ENCODE data around the gene CALML4. TPM values are rescaled to one million over a fixed set of nuclear protein-coding genes. Genes with fewer than 3 reads are reported as not detected.
"Not testable (repeated sequence)": the region's sequence is repeated elsewhere in the genome, so short reads cannot be mapped to it uniquely, and the experiment has no call there.

Gene CALML4
- polyA plus RNA-seq, 3 donors, result 26.8 to 36.5 (median 35.2) TPM

- DNase-seq (ENCODE audit: low read depth in 3 of 3, low spot score in 2 of 3), result no peak
Measured at GRCh38 chr15:68209272-68209671, 4.1 kb upstream of the CALML4 start.

DNA sequence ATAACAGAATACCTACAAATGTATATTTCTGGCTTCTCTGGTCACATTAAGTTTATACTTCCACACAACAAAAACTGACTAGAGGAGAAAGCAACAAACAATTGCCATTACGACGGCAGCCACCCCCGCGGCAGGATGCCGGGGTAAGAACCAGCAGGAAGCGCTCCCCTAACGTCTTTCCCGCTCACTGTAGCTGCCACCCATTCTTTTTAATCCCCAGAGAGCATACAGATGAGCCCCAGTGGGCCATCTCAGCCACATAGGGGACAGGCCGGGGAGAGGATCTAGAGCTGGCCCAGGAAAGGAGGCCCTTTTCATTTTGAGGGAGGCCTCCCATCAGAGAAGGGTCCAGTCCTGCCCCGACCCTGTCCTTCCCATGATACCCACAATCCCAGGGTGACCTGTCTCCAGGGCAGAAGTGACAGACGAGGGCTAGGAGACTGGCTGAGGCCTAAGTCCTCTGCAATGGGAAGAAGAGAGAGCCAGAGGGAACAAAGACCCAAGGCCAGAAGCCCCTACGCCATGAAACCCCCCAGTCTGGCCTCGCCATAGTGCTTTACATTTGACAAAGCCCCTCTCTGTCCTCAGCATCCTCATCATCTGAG is 3.6 kb upstream of the CALML4 start:
- DNase-seq (ENCODE audit: low read depth in 3 of 3, low spot score in 2 of 3), result no peak

DNA sequence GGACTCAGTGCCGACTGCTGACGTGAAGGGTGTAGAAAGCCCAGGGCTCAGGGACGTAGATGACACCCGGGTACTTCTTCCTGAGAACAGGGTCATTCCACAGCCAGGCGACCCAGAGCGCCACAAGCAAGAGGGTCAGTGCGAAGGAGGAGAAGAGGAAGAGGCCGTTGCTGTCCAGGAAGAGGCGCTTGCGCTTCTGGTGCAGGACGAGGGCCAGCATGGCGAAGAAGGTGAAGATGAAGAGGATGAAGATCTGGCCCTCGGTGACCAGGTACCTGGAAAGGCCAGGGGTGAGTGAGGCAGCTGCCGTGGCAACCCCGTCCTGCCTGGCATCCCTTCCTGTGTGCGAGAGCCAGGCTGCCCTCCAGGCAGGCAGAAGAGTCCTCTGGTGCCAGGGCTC is 3.0 kb upstream of the CALML4 start:
- DNase-seq (ENCODE audit: low read depth in 3 of 3, low spot score in 2 of 3), result no peak

DNA sequence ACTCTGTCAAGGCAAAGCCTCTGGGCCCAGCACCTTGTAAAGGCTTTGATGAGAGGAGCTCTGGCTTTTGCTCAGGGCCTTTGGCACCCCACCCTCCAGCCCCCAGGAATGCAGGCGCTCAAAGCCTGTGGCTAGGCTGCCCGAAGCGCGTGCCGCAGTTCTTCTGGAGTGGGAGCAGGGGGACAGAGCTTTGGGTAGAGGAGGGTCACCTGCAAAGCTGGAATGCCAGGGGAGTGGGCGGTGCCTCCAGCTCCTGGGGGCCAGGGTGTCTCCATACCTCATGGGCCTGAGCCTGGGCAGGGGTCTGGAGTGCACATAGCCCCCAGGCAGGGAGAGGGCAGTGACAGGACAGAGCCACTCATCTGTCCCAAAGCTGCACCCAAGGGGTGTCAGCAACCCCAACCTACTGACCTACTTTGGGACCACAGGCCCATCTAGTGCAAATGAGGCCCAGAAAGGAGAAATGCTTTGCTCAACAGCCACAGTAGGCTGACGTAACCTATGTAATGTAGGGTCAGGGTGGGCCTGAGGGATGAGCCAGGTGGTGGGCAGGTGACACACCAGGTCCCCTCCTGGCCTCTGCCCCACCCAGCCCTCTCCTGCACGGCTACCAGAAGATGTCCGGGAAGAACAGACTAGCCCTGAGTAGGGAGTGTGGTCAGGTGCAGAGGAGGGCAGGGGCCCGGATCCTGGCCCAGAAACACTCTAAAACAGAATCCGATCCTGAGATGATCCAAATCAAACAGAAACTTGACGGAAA is 2.2 kb upstream of the CALML4 start:
- DNase-seq (ENCODE audit: low read depth in 3 of 3, low spot score in 2 of 3), result no peak

GRCh38 chr15:68206711-68207151 is 1.6 kb upstream of the CALML4 start:
- no peak for DNase-seq (ENCODE audit: low read depth in 3 of 3, low spot score in 2 of 3)

DNA sequence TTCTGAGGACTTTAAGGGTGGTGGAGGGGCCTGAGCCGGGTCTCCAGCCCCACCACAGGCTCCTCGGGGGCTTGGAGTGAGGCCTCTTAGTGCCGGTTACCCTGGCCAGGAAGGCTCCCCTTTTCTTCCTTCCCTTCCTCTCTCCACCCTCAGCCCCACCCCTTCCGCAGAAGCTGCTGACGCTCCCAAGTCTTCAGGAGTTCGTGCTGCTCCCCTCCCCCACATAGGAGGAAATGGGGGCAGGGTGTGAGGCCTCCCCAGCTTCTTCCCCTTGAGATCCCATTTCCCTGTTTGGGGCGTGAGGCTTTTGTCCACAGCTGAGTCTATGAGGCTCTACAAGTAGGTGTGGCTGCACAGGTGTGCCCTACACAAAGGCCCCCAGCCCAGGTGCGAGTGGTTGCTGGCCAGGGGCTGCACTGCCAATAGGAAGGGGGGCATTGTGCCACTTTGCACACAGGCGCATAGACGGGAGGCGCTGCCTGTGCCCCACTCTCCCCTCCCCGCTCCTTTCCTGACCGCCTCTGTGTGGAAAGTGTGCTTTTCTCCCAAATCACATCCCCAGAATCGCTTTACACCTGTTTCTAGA is 915 bp upstream of the CALML4 start:
- DNase-seq (ENCODE audit: low read depth in 3 of 3, low spot score in 2 of 3), result no peak

DNA sequence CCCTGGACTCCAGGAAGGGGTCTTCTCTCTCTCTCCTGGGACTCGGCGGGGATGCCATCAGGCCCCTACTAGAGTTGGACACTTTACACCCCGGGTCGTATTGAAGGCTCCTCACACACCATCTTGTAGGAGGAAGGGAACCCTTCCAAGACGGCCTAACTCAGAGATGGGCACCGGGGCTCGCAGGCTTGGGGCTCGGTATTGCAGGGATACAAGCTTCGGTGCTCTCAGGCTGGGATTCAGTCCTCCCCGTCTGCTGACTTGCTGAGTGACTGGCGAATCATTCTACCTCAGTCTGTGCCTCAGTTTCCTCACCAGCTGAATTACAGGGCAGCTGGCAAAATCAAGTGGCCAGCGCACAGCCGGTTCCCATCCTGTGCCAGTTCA is 419 bp upstream of the CALML4 start:
- DNase-seq (ENCODE audit: low read depth in 3 of 3, low spot score in 2 of 3), result no peak

DNA sequence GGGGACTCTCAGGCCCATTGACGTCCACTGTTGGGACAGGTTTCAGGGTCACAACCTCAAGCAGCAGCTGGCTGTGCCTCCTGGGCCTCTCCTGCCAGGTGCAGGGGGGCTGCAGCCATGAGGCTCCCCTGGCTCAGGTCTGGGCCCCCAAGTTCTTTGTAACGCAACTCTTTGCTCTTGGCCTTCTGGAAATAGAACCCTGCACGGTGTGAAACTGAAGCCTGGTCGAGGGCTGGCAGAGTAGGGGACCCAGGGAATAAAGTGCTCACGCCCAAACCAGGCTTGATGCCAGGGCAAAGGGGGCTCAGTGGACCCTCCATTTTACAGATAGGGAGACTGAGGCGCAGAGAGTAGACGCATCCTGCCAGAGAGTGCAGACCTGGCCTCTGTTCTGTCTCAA is 771 bp downstream of the CALML4 start:
- DNase-seq (ENCODE audit: low read depth in 3 of 3, low spot score in 2 of 3), result no peak

DNA sequence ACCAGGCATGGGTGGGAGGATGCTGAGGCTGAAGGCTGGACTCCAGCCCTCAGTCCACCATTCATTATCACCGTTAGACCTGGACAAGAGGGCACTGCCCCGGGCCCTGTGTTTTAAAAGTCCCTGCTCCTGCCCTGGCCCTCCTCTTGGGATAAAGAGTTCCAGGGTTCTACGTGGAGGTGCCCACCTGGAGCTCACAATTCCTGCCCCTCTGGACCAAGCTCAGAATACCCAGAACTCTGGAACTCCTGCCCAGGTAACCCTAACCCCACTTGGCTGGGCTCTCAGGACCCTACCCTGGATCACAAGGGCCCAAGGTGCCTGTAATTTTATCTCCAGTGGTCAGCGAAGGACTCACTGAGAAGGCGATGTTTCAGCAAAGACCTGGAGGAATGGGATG is 1.2 kb downstream of the CALML4 start:
- no peak for DNase-seq (ENCODE audit: low read depth in 3 of 3, low spot score in 2 of 3)

DNA sequence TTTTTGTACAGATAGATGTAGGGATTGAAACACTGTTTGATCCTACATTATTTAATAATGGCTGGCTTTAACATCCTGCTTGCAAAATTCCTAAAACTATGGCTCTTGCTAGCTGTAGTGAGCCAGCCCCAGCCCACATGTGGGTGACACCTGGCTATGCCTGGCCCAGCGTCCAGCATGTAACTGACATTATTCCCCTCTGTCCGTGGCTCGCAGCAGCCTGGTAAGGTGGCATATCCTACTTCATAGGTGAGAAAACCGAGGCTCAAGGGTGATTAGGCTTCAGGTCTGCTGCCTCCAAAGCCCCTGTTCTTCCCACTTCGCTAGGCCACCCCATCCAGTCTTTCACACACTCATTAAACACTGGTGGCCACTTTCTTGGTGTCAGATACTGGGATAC is 1.6 kb downstream of the CALML4 start:
- DNase-seq (ENCODE audit: low read depth in 3 of 3, low spot score in 2 of 3), result no peak

DNA sequence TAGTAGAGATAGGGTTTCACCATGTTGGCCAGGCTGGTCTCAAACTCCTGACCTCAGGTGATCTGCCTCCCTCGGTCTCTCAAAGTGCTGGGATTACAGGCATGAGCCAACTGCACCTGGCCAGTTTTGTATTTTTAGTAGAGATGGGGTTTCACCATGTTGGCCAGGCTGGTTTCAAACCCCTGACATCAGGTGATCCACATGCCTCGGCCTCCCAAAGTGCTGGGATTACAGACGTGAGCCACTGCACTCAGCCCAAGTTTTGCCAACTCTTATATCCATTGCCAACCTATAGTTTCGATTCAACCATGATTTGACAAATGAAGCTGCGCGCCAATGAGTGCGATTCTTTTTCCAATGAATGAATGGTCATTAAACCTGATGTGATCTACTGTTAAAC is 2.1 kb downstream of the CALML4 start:
- DNase-seq (ENCODE audit: low read depth in 3 of 3, low spot score in 2 of 3), result not testable (repeated sequence)

- no peak for DNase-seq (ENCODE audit: low read depth in 3 of 3, low spot score in 2 of 3)
Measured at GRCh38 chr15:68201879-68202261, 3.3 kb downstream of the CALML4 start.

- no peak for DNase-seq (ENCODE audit: low read depth in 3 of 3, low spot score in 2 of 3)
Measured at GRCh38 chr15:68201153-68201878, 3.8 kb downstream of the CALML4 start.

DNA sequence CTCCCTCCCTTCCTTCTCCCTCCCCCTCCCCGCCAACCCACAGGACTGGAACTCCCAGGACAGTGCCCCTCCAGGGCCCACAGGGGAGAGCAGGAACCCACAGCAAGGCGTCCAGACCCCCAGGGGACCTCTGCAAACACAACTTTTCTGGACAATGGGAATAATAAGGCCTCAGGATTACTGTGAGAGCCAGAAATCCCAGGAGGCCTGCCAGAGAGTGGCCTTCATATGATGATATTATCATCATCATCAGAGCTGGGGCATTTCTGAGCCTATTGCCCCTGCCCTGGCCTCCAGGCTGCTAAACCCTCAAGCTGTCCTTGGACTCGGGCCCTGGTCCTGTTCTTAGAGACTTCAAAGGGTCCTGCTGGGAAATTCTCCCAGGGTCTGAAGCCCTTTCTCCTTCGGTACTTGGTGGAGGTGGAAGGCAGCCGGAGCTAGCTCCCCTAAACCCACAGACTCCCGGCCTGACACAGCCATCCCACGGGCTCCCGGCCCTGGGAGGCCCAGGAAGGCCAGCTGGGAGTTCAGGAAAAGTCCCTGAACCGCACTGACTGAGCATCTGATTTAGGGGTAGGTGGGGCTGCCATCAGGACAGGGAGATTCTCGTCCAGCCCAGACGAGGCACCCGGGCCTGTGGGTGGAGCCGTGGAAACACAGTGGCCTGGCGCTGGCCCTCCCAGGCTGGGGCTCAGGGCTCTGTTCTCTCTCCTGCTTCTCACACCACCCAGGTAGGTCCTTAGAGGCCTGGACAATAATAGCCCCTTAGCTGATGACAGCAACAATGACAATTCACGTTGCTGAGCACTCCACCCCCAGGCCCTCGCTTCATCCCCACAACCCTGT is 4.9 kb downstream of the CALML4 start:
- DNase-seq (ENCODE audit: low read depth in 3 of 3, low spot score in 2 of 3), result no peak

DNA sequence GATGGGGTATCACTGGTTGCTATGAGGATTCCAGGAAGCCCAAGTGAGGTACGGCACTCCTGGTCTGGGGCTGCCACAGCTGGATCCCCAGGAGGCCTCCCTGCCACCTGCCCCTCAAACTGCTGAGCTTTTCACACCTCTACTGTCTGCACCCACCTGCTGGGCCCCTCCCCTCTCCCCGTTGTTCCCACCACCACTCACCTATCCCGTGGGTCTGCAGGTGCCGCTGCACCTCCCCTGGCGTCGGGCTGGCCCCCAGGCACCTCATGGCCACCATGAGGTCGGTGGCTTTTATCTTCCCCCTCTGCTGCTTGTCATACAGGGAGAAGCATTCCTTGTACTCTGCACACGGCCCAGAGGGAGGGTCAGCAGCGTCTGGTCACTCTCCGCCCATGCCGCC is 5.8 kb downstream of the CALML4 start:
- DNase-seq (ENCODE audit: low read depth in 3 of 3, low spot score in 2 of 3), result no peak

- no peak for DNase-seq (ENCODE audit: low read depth in 3 of 3, low spot score in 2 of 3)
Measured at GRCh38 chr15:68197661-68198437, 7.3 kb downstream of the CALML4 start.

- no peak for DNase-seq (ENCODE audit: low read depth in 3 of 3, low spot score in 2 of 3)
Measured at GRCh38 chr15:68197170-68197492, 8.0 kb downstream of the CALML4 start.

DNA sequence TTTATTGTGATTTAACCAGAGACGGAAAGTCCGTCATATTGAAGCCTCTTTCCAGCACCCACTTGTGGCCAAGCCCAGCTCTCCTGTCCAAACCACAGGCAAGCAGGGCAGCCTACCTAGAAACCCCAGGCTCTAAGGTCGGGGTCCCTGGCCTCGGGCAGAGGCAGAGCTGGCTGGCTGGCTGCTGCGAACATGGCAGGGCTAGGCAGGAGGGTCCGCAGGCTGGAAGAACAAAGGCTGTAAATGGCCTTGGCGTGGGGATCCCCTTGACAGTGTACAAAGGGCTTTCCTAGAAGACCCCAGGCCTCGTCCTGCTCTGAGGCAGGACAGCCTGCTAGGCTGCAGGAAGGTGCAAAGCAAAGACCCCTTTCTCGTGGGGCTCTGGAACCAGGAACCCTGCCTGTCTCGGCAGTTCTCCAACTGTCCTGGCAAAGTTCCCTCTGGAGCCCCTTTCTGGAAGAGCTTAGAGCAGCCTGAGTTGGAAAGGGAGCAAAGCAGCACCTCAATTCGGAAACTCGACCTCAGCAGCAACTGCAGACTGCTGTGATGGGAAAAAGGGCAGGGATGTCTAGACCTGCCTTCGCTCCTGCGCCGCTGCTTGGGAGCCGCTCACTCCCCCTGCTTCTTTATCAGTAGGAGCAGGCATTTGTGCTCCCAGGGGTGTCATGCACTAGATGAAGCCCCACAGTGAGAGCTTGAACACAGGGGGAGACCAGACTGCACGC is 8.5 kb downstream of the CALML4 start:
- DNase-seq (ENCODE audit: low read depth in 3 of 3, low spot score in 2 of 3), result no peak

- no peak for DNase-seq (ENCODE audit: low read depth in 3 of 3, low spot score in 2 of 3)
Measured at GRCh38 chr15:68195336-68196112, 9.6 kb downstream of the CALML4 start.

Data from right renal cortex interstitium (tissue), 3 donors.